Esophagus squamous epithelium (tissue), 4 donors: ENCODE measurements around the gene RABGAP1L.

Experiments used
- CTCF ChIP-seq, 6 experiments: fragments of 450-650 bp in 4 of 6; fragments of 200-600 bp in 2 of 6; sonication (generic) in 2 of 6; IDR thresholded peaks; one replicate each; pipeline ENCODE4 v1.5.1; 2016 to 2019; ENCODE audit warnings: antibody characterized with exemption in 6 of 6, mild to moderate bottlenecking in 4 of 6, moderate library complexity in 4 of 6
- POLR2A ChIP-seq, 4 donors: fragments of 450-650 bp; IDR thresholded peaks; one replicate each; pipeline ENCODE4 v1.6.1; 2017; ENCODE audit warnings: antibody characterized with exemption in 4 of 4, mild to moderate bottlenecking in 4 of 4, moderate library complexity in 3 of 4

GRCh38 chr1:174736831-174737230, 577.5 kb downstream of the RABGAP1L start:
- no peak for TF ChIP-seq CTCF (IDR thresholded peaks at IDR 0.05)
- no peak for TF ChIP-seq POLR2A (IDR thresholded peaks at IDR 0.05)
